HT1080 (cell line): ENCODE measurements around the gene DVL1. TPM values are rescaled to one million over a fixed set of nuclear protein-coding genes. Genes with fewer than 3 reads are reported as not detected.
A peak's percentile ranks its signal among the peaks of the same experiment; 100 is the strongest.
"Not testable (repeated sequence)": the region's sequence is repeated elsewhere in the genome, so short reads cannot be mapped to it uniquely, and the experiment has no call there.

Source experiments
- DNase-seq: peaks from one replicate; pipeline ENCODE4 v3.0.0-alpha.2; 2015; ENCODE audit warnings: low read depth
- total RNA-seq: library from RNA; depleted of rRNA; stranded (reverse); fragments of >200 nt; shearing (Covaris generic); gene quantifications from 2 replicates; pipeline ENCODE4 v1.2.3, GENCODE V29; 2014

The DVL1 gene
- total RNA-seq, 1 experiment from 2014 or later = 113 TPM

DNA sequence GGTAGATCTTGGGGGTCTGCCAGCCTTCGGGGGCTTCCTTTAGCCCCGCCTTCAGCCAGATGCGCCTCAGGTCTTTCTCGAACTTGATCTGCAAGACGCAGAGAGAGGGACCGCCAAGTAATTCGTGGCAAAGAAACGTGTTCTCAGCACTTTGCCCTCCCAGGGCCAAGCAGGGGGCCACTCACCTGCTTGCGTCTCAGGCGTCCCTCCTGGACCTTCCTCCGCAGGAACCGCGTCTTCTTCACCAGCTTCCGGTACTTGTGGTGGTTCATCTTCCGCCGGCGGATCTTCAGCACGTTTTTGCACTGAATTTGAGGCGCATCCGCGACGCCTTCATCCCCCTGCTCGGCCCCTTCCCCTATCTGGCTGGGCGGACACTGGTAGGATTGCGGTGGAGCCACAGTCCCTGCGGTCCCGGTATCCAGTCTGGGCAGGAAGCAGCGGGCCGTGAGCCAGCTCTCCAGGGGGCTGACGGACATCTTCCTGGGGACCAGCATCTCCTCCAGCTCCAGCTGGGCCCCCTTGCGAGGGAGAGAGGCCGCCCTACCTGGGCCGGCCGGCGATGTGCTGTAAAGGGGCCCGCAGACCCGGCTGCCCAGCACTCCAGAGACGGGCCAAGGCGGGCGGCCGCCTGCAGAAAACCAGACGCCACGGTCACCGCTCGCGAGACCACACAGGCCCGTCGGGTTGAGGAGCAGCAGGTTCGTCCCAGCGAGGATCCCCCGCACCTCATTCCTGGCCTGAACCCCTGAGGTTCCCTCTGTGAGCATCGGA is 24.8 kb upstream of the DVL1 start:
- DNase-seq = no peak

DNA sequence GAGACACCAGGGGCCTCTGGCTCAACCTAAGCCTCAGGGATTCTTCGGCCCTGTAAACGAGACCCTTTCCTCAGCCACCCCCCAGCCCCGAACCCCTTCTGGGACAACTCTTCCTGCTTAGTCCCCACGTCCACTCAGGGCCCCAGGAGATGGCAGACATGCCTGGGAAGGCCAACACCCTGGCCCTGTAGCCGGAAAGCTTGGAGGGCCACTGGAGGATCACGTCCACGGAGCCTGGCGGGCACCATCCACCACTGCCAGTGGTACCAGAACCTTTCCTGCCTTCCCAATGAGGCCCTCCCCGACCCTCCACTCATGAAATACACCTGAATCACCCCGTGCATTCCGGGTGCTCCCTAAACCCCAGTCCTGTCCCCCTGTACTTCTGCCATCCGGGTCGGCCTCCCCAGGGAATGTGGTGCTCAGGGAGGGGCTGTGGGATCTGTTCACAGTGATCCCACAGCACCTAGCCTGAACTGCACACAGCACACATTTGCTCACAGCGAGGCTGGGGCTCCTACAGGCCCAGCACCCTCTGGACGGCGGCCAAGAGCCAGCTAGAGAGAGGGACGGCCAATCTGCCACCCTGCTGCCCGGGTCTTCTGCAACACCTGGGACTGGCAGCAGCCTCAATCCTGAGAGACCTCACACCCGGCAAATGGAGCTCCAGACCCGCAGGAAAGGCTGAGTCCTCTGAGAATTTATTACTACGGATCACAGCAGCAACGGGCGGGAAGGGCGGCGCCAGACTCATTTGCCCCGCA is 24.0 kb upstream of the DVL1 start:
- DNase-seq = no peak

DNA sequence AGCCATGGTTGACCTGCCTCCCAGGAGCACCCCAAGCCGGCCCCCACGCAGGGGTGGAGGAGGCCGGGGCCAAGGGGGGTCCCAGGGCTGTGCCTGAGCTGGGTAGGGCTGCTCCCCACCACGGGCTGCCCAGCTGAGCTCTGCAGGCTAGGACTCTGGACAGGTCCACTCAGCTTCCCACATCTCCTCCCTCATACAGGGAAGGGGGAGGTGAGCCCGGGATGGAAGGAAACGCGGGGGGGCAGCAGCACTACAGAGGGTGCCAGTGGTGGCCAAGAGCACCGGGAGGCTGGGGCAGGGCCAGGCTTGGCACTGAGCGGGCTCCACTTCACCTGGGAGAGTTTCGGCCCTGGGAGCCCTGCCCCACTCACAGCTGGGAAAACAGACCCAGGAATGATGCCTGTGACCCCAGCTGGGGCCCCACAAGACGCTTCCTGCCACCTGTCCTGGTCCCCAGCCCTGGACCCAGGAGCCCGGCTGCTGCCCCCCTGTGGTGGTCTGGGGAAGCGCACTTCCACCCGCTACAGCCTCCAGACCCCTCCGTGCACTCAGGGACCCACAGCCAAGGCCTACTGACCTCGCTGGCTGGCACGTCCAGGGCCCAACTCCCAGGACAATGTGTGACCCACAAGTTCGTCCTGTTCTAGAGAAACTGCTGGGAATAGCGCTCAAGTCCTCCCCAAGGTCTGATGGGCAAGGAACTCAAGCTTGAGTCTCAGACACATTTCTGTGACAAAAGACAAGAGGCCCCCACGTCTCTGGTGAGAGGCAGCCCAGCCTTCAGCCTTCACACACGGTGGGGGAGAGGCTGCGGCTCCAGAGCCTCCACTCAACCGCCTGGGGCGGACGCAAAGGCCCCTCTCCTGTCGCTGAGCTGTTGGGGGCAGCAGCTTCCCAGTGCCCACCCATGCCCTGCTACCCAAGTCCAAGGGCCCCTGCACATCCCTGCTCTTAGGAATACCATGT is 22.8 kb upstream of the DVL1 start:
- DNase-seq = peak; percentile 57

DNA sequence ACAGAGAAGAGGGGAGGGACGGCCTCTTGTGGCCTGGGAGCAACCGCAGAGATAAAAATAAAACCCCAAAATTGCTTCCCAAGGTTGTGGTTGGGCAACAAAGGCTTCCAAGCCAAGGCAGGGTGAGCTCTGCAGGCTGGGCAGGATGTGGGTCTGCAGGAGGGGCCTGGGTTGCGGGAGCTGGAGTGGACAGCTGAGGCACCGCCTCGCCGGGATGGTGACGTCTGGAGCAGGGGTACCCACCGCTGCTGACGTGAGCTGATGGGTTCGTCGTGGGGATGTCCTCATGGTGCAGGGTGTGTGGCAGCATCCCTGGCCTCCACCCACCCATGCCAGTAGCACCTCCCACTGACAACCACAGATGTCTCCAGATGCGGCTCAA is 22.1 kb upstream of the DVL1 start:
- DNase-seq = no peak

DNA sequence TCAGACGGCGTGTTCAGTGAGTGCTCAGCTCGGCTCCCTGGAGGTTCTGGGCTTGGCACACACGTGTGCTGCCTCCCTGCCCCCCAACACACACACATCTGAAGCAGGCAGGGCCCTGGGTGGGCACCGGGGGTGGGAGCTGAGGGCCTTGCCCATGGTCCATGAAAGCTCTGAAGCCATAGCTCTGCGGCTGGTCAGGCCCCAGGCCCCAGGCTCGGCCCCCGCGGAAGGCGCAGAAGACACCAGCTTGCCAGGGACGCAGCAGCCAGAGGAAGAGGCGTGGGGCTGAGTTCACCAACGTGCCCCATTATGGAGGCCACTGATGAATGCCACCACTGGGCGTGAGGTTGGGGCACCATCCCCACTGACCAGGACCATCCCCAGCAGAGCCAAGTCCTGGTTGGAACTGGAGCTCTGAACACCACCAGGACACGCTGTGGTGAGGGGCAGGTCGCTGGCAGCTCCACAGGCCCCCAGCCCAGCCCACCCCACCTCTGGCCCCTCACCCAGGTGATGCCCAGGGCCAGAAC is 21.6 kb upstream of the DVL1 start:
- no peak for DNase-seq

DNA sequence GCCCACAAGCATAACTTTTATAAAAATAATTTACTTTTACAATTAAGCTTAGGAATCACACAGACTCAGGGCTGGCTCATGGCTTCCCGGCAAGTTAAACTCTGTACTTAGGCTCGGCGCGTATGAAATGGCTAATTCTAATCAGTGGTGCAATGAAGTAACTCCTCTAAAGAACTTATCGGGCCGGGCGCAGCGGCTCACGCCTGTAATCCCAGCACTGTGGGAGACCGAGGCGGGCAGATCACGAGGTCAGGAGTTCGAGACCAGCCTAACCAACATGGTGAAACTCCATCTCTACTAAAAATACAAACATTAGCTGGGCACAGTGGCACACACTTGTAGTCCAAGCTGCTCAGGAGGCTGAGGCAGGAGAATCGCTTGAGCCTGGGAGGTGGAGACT is 20.9 kb upstream of the DVL1 start:
- DNase-seq = not testable (repeated sequence)

DNA sequence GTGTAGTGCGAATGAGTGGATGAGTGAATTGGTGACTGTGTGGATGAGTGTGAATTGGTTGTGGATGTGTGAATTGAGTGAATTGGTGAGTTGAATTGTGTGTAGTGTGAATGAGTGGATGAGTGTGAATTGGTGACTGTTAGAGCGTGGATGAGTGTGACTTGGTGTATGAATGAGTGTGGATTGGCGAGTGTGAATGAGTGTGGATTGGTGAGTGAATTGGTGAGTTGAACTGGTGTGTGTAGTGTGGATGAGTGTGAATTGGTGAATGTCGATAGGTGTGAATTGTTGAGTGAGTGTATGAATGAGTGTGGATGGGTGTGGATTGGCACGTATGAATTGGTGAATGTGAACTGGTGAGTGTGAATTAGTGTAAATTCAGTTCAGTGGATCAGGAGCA is 18.1 kb upstream of the DVL1 start:
- no peak for DNase-seq

DNA sequence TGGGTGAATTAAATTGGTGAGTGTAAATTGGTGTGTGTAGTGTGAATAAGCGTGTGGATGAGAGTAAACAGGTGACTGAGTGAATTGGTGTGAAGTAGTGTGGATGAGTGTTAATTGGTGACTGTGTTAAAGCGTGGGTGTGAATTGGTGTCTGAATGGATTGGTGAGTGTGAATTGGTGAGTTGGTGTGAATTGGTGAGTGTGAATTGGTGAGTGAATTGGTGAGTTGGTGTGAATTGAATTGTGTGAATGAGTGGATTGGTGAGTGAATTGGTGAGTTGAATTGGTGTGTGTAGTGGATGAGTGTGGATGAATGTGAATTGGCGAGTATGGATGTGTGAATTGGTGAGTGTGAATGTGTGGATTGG is 17.5 kb upstream of the DVL1 start:
- DNase-seq = no peak

DNA sequence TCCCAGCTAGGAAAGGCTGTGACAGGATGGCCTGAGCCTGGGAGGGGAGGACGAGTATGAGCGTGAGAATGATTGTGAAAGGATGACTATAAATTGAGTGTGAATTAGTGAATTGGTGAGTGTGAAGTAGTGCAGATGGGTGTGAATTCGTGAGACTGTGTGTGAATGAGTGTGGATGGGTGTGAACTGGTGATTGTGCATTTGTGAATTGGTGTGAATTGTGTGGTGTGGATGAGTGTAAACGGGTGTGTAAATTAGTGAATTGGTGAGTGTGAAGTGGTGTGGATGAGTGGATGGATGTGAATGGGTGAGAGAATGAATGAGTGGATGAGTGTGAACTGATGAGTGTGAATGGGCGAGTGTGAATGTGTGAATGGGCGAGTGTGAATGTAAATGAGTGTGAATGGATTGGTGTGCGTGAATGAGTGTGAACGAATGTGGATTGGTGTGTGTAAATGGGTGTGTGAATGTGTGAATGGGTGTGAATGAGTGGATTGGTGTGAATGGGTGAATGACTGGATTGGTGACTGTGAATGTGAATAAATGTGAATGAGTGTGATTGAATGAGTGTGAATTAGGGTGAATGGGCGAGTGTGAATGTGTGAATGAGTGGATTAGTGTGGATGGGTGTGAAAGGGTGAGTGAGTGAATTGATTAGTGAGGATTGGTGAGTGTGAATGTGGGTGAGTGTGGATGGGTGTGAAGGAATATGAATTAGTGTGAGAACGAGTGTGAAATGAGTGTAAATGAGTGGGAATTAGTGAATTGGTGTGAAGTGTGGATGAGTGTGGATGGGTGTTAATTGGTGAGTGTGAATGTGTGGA is 16.9 kb upstream of the DVL1 start:
- DNase-seq = no peak

DNA sequence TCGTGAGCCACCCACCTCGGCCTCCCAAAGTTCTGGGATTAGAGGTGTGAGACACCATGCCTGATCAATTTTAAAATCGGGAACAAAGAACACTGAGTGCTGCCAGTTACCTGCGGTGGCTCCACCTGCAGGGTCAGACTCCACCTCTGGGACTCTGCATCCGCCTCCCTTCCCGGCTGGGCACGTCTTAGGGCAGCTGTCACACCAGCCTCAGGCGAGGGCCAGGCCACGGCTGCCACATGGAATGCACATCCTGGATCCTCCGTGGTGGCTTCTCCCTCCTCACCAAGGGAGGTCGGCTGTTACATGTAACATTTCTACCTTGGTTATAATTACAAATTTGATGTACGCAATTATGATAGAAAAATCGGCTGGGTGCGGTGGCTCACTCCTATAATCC is 15.0 kb upstream of the DVL1 start:
- no peak for DNase-seq

DNA sequence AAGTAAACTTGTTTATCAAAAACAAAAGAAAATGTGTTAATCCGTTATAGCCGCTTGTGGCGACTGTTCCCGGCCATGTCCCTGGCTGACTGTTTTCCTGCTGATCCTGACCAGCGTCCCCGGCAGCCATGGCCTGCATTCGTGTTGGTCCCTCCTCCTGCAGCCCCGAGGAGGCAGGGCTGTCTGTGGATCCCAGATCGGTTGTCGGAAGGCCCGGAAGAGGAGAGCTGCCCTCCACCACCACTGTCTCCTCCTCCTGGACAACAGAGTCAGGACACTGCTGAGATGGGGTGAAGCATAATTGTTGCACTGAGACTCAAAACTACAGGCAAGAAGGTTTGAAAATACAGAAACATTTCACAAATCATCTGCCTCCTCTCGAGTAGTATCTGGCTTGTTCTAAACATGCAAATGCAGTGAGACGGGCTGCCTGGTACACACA is 12.8 kb upstream of the DVL1 start:
- DNase-seq = no peak

DNA sequence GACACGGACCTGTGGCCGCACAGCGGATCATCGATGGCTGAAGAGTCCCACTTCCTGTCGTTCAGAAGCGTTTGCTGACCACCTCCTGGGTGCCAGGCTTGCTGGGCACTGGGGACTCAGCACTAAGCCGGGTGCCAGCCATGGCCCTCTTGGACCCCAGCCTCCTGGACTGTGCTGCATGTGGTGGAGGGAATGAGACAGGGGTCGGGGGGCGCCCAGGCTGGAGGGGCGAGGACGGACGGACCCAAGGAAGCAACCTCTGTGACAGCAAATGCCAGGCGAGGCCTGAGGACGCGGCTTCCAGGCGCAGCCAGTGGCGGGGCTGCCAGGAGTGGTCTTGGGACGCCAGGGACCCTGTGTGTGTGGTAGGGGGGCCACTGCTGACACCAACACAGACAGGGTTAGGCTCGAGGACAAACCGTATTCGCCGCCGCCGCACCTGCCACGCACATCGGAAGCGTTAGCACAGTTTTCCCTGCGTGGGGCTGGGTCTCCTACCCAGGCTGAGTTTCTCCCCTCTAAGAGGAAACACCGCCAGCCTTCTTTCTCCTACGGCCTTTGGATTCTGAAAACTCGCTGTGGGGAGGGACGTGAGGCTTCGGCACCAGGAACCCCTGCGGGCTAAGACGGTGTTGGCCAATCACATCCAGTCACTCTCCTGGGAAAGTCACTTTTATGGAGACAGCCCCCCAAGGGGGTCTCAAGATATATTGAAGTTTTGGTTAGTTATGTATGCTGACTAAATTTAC is 12.2 kb upstream of the DVL1 start:
- DNase-seq = no peak

DNA sequence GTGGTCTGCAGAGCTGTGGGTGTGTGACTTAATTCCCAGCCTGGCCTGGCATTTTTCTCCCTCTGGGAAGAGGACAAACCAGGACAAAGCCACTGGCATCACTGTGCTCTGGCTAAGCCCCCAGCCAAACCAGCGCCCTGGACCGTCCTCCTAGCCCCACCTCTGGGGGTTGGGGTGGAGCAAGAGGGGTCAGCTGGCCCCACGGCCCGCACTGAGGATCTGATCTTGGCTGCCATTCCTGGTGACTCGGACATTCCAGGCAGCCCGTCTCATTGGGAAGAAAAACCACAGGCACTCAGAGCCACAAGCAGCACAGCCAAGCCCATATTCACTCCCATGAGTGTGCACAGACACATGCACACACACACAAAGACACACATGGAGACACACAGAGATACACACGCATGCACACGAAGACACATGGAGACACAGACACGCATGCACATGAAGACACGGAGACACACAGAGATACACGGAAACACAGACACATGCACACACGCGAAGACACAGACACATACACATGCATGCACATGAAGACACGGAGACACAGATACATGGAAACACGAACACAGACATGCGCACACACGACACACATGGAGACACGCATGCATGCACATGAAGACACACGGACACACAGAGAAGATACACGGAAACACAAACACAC is 11.4 kb upstream of the DVL1 start:
- DNase-seq = peak; percentile 92

DNA sequence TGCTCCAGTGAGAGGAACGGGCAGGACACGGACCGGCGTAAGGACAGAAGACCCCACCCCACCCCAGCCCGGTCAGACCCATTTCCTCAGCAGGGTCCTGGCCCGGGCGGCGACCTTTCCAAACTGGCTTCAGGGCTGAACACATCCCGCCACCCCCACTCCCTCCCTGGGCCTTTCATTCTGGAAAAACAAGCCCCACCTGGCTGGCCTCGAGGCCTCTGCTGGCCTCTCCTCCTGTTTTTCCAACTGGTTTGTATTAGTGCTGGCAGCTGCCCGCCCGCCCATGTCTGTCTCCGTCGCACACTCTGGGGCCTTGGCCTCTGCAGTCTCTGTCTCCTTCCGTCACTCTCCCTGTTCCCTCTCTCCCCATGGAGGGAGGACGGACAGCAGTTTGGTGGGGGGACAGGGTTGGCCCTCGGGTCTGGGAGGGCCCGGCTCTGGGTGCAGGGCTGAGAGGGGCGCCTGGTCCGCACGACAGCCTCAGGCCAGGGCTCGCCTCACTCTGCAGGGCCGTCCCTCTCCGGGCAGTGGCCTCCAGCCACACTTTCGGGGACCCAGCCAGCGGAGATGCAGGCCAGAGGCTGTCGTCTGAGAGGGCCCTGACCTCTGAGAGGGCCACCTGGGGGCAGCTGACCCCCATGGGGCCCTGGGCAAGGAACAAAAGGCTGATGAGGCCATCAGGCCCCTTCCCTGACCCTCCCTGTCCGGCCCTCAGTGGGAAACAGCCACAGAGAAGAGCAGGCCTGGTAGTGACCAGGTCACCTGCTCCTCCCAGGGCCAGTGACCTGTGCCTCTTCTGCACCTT is 10.6 kb upstream of the DVL1 start:
- DNase-seq = no peak

DNA sequence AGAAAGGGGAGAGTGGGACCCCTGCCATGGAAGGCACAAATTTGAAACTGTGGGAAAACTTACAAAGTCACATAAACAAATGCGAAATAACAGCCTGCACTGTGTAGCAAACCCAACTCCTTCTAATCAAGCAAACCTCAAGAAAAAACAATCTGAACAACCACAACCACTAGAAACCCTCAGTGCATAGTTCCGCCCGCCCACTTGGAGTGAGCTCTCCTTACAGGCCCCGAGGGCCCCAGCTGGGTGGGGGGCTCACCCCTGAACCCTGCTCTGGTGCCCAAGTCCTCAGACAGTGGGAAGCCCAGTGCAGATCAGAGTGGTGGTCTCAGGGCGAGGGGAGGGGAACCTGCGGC is 10.1 kb upstream of the DVL1 start:
- DNase-seq = no peak

DNA sequence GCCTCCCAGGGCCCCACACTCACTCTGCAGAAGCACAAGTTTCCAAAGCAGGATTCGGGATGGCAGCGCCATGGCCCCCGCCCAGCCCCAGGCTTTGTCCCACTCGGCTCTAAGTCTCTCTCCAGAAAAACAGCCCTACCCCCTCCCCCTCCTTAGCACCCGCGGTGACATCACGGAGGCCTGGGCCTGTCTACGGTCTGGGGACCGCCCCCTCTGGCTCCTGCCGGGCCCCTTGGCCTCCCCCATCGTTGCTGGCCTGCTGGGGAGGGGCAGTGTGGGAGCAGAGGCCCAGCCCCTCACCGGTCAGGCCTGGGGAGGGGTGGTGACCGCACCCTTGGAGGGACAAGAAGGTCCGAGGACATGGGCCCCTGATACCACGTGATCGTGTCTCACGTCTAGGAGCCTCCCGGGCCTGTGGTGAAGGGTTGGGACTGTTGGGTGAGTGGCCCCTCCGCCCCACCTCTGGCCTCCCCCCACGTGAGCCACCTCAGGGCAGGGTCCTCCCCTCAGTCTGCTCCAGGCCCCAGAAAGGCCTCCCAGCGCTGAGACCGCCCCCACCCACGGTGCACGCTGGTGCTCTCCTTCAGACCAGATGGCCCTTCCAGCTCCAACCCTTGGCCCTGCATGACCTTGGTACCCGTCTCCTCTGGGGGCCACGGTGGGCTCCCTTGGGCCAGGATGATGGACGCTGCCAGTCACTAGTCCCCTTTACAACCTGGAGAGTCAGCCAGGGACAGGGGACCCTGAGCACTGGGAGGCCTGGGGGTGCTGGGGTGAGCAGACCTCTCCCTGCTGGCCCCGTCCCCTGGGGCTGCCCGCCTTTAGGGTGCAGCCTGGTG is 9.4 kb upstream of the DVL1 start, which contains the start of gene MXRA8:
Gene MXRA8, minus strand, starts transcription at position 123 of the 839 bp plus-strand sequence. Its CDS starts 51 bp downstream, at position 72.
- DNase-seq = no peak

DNA sequence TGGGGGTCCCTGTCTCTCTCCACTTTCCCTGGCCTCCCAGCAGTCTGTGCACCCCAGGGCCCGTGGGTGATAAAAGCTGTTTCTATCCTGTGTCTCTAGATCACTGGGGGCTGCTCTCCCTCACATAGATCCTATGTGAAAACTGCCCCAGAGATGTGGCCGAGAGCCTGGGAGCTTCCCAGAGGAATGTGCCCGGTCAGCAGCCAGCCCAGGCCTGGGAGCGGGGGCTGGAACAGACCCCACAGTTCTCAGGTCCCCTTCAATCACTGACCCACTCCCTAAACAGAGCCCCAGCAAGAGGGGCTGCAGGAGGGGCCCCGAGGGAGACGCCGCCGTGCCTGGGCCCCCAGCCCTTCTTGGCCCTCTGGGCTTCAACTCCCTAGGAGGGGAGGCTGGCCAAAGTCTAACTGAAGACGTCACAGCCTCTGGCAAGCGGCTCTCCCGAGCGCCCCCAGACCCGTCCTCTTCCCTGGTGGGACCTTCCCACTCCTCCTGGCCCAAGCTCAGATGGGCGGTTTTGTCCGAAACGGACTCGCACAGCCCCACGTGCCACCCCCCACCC is 8.7 kb upstream of the DVL1 start:
- no peak for DNase-seq
